GM18907 (cell line): Measurements from ENCODE around the gene DNAJC16.
"Not testable (repeated sequence)": the region's sequence is repeated elsewhere in the genome, so short reads cannot be mapped to it uniquely, and the experiment has no call there.

ENCODE experiments used
- ATAC-seq: cut with Tn5 transposase; IDR thresholded peaks from one replicate; pipeline ENCODE4 v1.9.1; 2021; ENCODE audit warnings: mild to moderate bottlenecking, moderate library complexity; ENCODE audit not compliant: unreplicated experiment

DNAJC16 gene

DNA sequence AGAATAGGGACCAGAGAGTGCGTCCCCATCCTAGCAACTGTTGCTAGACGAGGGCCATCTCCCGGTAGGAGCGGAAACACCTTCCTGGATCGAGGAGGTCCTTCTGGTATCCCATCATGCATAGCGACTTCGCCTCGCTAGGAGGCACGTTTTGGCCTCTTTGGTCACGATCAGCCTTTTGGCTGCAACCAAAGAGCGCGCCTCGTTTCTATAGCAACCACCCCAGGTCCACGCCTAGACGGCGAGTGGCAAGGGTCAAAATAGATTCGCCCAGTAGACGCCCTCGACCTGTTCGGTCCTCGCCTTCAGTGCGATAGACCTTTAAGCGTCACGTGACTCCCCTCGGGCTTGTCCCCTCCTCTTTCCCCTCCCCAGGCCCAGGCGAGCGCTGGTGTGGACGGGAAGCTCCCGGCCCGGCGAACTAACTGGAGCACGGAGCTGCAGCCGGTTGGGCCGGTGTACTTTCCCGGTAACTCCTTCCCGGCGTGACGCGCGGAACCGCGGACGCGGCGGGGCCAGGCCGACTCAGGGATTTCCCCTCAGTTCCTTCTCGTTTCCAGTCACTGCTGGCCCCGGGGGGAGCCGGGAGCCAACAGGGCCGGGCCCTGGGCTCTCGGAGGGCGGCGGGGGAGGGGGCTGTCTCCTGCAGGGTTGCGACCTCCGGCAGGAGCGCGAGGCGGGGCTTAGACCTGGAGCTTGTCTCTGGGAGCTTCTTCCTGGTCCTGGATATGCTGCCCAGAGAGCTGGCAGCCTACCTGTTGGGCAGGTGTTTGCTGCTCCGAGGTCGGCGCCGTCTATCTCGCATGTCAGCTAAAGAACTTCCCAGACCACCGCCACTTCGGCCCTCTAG, at the start of gene DNAJC16:
Gene DNAJC16 (plus strand): TSS at position 359 of the 850 bp plus-strand sequence. CDS start 2,258 bp downstream, outside the sequence.
- ATAC-seq, result peak; percentile 66

DNA sequence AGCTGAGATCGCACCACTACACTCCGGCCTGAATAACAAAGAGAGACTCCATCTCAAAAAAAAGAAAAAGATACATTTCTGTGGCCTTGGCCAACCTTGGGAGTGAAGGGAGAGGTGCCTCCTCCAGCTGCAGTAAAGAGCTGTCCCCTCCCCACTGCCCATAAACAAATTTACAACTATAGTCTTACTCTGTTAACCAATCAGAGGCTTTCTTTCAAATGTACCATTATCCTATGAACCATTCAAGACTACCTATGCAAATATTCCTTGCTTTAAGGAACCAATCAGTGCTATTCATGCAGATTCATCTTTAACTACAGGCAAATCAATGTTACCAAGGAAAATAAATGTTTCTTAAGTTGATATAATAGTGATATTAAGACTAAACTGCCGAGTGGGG, 49.7 kb upstream of the DNAJC16 start:
- ATAC-seq, result no peak

DNA sequence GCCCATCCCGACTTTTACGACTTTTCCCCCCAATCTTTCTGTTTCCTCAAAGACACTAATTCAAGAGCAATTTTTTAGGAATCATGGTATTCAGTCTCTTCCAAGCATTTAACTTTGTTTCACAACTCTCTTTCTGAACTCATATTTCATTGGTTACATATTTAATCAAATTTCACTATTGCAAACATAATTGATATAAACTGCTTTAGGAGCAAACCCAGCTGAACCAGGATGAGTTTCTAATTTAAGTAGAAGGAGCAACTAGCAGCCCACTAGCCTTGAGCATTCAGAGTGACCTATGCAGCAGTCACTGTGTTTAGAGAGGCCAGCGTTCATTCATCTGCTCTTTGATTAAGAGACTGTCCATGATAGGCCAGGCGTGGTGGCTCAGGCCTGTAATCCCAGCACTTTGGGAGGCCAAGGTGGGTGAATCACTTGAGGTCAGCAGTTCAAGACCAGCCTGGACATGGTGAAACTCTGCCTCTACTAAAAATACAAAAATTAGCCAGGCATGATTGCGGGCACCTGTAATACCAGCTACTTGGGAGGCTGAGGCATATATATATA, 48.9 kb upstream of the DNAJC16 start:
- no peak for ATAC-seq

DNA sequence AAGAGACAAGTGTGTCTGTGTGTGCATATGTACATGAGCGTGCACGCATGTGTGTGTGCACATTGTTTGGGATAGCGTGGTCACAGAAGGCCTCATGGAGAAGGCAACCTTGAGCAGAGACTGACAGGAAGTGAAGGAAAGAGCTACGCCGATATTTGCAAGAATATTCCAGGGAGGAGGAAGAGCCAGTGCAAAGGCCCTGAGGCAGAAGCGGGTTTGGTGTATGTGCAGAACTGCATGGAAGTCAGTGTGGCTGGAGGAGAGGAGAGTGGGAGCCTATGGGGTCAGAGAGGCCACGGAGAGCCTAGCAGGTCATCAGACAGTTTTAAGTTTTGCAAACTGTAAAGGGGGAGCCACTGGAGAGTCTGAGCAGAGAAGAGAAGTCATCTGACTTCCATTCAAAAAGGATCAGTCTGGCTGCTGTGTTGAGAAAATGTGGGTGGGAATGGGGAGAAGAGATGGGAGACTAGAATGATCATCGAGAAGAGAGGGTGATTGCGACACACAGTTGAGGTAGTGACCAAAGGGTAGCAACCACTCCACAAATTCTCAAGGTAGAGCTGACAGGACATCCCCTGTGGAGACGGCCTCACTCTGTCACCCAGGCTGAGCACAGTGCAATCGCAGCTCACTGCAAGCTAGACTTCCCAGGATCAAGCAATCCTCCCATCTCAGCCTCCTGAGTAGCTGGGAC, 46.8 kb upstream of the DNAJC16 start:
- no peak for ATAC-seq

GRCh38 chr1:15482455-15482854, 44.2 kb upstream of the DNAJC16 start:
- not testable (repeated sequence) for ATAC-seq

GRCh38 chr1:15482983-15483543, 43.6 kb upstream of the DNAJC16 start:
- not testable (repeated sequence) for ATAC-seq

DNA sequence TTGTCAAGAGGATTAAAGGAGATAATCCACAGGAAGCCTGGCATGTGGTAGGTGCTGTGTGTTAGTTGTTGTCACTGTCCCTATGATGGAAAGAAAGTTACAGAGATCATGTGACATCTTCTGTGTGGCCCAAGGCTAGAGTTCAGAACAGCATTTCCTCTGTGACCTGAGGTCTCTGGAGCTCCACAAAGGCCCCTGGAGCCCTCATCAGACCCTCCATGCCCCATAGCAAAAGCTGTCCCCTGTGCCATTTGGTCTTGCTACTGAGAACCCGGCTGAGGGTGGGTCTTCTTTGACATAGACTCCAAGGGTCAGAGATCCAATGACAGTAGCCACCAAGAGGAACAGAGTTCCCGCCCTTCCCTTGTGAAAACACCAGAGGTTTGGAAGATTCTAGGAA, 42.7 kb upstream of the DNAJC16 start:
- no peak for ATAC-seq

DNA sequence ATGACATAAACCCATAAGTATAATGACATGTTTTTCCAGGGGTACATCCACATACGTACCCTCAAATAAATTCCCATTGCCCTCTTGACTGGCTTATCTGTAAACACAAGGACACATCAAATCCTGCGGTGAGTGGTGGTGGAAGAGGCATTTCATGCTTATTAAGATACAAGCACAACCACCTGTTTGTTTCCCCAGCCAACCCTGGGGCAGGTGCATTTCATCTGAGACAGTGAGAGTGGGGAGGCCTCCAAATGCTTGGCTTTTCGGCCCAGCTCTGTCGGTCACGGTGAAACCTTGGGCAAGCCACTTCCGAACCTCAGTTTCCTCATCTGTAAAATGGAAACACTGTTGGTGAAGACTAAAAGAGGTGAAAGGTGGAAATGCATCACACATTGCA, 42.2 kb upstream of the DNAJC16 start:
- ATAC-seq, result not testable (repeated sequence)

GRCh38 chr1:15485636-15486035, 41.0 kb upstream of the DNAJC16 start:
- ATAC-seq, result no peak

- ATAC-seq, result not testable (repeated sequence)
Observed at GRCh38 chr1:15486844-15487610, 39.6 kb upstream of the DNAJC16 start.

DNA sequence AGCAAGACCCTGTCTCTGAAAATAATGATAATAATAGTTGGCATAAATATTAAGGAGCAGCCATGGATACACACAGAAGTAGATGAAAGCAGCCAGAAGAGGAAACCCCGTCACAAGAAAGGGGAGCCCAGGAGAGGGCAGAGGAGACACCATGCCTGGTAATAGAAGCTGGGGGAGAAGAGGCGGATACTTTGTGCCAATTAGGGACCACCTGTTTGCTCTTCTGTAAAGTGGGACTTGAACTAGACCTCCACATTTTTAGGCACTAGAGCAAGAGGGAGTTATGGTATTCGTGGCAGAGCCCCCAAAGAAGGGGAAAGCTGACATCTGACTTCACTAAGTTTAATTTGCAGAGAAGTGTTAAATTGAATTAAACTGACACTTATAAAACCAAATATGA, 38.3 kb upstream of the DNAJC16 start:
- no peak for ATAC-seq

- ATAC-seq, result no peak
Observed at GRCh38 chr1:15489052-15489736, 37.5 kb upstream of the DNAJC16 start.

DNA sequence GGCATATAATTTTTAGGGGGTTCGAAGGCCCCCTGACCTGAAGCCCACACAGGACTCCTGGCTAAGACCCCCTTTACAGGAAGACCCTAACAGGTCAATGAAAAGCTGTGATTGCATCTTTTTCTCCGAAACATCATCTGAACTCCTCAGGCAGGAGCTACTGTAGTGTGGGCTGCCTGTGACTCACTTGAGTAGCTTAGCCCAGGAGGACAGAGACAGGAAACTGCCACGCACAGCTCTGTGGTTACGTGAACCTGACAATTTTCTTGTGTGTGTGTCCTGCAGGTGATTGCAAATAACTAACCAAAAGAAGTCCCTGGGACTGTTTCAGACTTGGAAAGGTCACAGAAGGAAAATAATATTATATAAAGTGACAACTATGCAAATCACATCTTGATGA, 35.6 kb upstream of the DNAJC16 start:
- not testable (repeated sequence) for ATAC-seq

- no peak for ATAC-seq
Observed at GRCh38 chr1:15492596-15492995, 34.1 kb upstream of the DNAJC16 start.

GRCh38 chr1:15493869-15494390, 32.7 kb upstream of the DNAJC16 start:
- ATAC-seq, result no peak

DNA sequence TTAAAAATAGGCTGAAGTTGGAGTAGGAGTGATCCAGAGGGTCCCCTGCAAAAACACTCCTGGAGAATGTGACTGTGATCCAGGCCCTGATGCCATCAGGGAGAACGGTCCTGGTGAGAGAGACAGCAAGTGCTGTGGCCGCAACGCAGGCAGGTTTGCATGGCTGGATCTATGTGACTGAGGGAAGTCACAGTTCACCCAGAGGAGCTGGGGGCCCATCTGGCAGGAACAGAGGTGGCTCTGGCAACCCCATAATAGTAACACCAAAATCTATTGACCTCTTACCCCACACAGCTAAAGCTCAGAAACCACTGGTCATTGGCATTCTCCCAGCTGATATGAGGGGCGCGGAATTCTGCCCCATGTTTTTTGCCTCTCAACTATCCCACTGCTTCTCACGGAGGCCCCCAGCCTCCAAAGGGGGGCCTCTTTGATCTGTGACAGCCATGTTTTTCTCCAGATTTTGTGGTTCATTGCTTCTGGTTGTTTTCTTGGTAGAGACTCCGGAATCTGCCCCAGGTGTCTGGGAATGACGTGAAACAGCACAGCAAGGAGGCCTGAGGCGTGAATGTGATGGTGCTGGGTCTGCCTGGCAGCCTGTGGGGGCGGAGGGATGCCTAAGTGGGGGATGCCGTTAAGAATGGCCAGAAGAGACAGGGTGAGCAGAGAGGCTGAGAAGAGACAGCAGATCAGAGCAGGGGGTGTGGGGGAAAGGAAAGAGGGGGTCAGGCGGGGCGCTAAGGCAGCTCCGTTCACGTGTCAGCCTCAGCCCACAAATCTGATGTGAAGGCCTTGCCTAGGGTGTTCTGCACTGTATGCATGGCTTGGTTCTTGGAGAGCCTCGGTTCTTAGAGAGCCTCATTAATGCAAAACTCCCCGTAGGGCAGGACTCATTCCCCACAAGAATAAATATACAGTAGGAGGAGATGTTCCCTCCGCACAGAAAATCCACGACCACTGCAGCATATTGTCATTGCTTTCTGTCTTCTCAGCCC, 26.2 kb upstream of the DNAJC16 start:
- no peak for ATAC-seq

DNA sequence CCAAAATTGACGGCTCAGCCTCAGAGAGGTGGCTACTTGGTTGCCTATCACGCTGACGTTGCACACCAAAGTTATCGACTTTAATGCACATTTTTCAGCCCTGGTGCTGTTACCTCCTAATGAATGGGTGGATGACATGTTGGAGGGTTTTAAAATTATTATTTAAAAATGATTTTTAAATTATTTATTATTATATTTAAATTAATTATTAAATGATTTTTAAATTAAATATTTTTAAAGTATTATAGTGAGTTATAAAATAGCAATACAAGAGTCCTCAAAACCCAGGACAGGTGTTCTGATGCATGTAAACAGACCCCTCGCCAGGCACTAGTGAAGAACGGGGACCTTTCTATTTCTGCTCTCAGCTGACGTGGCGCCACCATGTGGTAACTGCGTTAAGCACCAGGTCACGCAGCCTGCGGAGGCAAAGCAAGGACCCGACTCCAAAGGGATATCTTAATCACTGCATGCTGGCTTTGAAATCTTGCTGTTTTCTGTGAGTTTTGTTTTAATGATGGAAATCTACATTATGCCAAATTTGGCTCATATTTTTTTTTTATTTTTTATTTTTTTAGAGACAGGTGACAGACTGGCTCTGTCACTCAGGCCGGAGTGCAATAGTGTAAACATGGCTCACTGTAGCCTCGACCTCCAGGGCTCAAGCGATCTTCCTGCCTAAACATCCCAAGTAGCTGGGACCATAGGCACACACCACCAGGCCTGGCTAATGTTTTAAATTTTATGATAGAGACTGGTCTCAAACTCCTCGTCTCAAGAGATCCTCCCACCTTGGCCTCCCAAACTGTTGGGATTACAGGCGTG, 25.2 kb upstream of the DNAJC16 start:
- ATAC-seq, result no peak

GRCh38 chr1:15504436-15504835, 22.2 kb upstream of the DNAJC16 start:
- no peak for ATAC-seq
